NK-92 treated with Interleukin-12 subunit alpha and Interleukin-12 subunit beta, amount 100 ng/mL, for 24 hours (cell line): ENCODE measurements around the gene GLRX3.

Experiments used
- DNase-seq: peaks from one replicate; lab custom pipeline; 2025; lab: John Stamatoyannopoulos, UW

GLRX3 gene

GRCh38 chr10:130208807-130209206 is 72.6 kb downstream of the GLRX3 start:
- no peak for DNase-seq

- no peak for DNase-seq
These were observed 76.6 kb downstream of the GLRX3 start for GRCh38 chr10:130212746-130213145.

- DNase-seq, result no peak
These were observed 77.3 kb downstream of the GLRX3 start for GRCh38 chr10:130213286-130214080.

- no peak for DNase-seq
These were observed 78.2 kb downstream of the GLRX3 start for GRCh38 chr10:130214431-130214830.

- no peak for DNase-seq
These were observed 79.2 kb downstream of the GLRX3 start for GRCh38 chr10:130215151-130215930.

GRCh38 chr10:130215931-130216231 is 79.7 kb downstream of the GLRX3 start:
- no peak for DNase-seq

- no peak for DNase-seq
These were observed 82.0 kb downstream of the GLRX3 start for GRCh38 chr10:130218181-130218641.

GRCh38 chr10:130218936-130219335 is 82.7 kb downstream of the GLRX3 start:
- no peak for DNase-seq

GRCh38 chr10:130220251-130221185 is 84.3 kb downstream of the GLRX3 start:
- DNase-seq, result no peak

- DNase-seq, result no peak
These were observed 85.5 kb downstream of the GLRX3 start for GRCh38 chr10:130221456-130222375.

GRCh38 chr10:130222381-130222780 is 86.2 kb downstream of the GLRX3 start:
- no peak for DNase-seq

GRCh38 chr10:130224228-130224627 is 88.0 kb downstream of the GLRX3 start:
- DNase-seq, result no peak

GRCh38 chr10:130226012-130226411 is 89.8 kb downstream of the GLRX3 start:
- DNase-seq, result no peak

GRCh38 chr10:130227883-130228282 is 91.7 kb downstream of the GLRX3 start:
- no peak for DNase-seq
